ENCODE results near the gene YKT6. TPM values are rescaled to one million over a fixed set of nuclear protein-coding genes. Genes with fewer than 3 reads are reported as not detected.

The YKT6 gene
- total RNA-seq, 2 donors from 2014 or later: 63.5 to 68.4 TPM

GRCh38 chr7:44219371-44220045, 18.7 kb downstream of the YKT6 start:
- intact Hi-C loops (cut with DNase I): no loop called here
- Histone ChIP-seq H3K4me1 (replicated peaks) (no peaks in the 10 kb centered on the region), H3K36me3 (no peaks in the 10 kb centered on the region), H3K27me3 (replicated peaks; ENCODE audit: insufficient read depth) (no peaks in the 10 kb centered on the region), H3K9me3 (no peaks in the 10 kb centered on the region), H3K27ac (no peak overlapping the region), H3K4me3 (no peak overlapping the region)
- 87% methylated on average over 17 of the region's 18 CpGs for WGBS
- TF ChIP-seq POLR2A (IDR thresholded peaks at IDR 0.05) (no peak), POLR2AphosphoS5 (IDR thresholded peaks at IDR 0.05) (no peak), CTCF (IDR thresholded peaks at IDR 0.05) (no peak)
- DNase-seq (ENCODE audit: low spot score): no peak

- Histone ChIP-seq H3K4me3 (no peak overlapping the region), H3K9me3 (no peaks in the 10 kb centered on the region), H3K27me3 (replicated peaks; ENCODE audit: insufficient read depth) (no peaks in the 10 kb centered on the region), H3K27ac (no peak overlapping the region), H3K36me3 (no peaks in the 10 kb centered on the region), H3K4me1 (replicated peaks) (no peaks in the 10 kb centered on the region)
- DNase-seq (ENCODE audit: low spot score): no peak
- TF ChIP-seq POLR2AphosphoS5 (IDR thresholded peaks at IDR 0.05): no peak
- no peak for TF ChIP-seq POLR2A (IDR thresholded peaks at IDR 0.05)
- TF ChIP-seq CTCF (IDR thresholded peaks at IDR 0.05): no peak
- WGBS: 91% methylated on average over 26 of the region's 26 CpGs
- intact Hi-C loops (cut with DNase I): no loop called here
Measured at GRCh38 chr7:44220046-44220357, 19.2 kb downstream of the YKT6 start.

- Histone ChIP-seq H3K4me1 (replicated peaks) (no peaks in the 10 kb centered on the region), H3K4me3 (no peak overlapping the region), H3K9me3 (no peaks in the 10 kb centered on the region), H3K27me3 (replicated peaks; ENCODE audit: insufficient read depth) (no peaks in the 10 kb centered on the region), H3K36me3 (no peaks in the 10 kb centered on the region), H3K27ac (no peak overlapping the region)
- DNase-seq (ENCODE audit: low spot score): no peak
- TF ChIP-seq POLR2A (IDR thresholded peaks at IDR 0.05) (no peak), POLR2AphosphoS5 (IDR thresholded peaks at IDR 0.05) (no peak), CTCF (IDR thresholded peaks at IDR 0.05) (no peak)
- 94% methylated on average over 22 of the region's 24 CpGs for WGBS
- intact Hi-C loops (cut with DNase I): no loop called here
Measured at GRCh38 chr7:44220358-44221112, 19.8 kb downstream of the YKT6 start.

- Histone ChIP-seq H3K4me1 (replicated peaks) (no peaks in the 10 kb centered on the region), H3K4me3 (no peak overlapping the region), H3K9me3 (no peaks in the 10 kb centered on the region), H3K27me3 (replicated peaks; ENCODE audit: insufficient read depth) (no peaks in the 10 kb centered on the region), H3K36me3 (no peaks in the 10 kb centered on the region), H3K27ac (no peak overlapping the region)
- DNase-seq (ENCODE audit: low spot score): no peak
- TF ChIP-seq CTCF (IDR thresholded peaks at IDR 0.05): no peak
- intact Hi-C loops (cut with DNase I): no loop called here
- WGBS: 63% methylated on average over 30 of the region's 30 CpGs
Measured at GRCh38 chr7:44221231-44221791, 20.5 kb downstream of the YKT6 start.

GRCh38 chr7:44222074-44222473, 21.3 kb downstream of the YKT6 start:
- H3K4me1 ChIP-seq (replicated peaks): no peaks in the 10 kb centered on the region
- H3K4me3 ChIP-seq: no peak overlapping the region
- H3K27ac ChIP-seq: no peak overlapping the region
- 85% methylated on average over 11 of the region's 11 CpGs for WGBS
- no peaks in the 10 kb centered on the region for H3K27me3 ChIP-seq (replicated peaks; ENCODE audit: insufficient read depth)
- no peak for DNase-seq (ENCODE audit: low spot score)
- TF ChIP-seq CTCF (IDR thresholded peaks at IDR 0.05): no peak
- no peak for TF ChIP-seq POLR2A (IDR thresholded peaks at IDR 0.05)
- no peak for TF ChIP-seq POLR2AphosphoS5 (IDR thresholded peaks at IDR 0.05)
- H3K36me3 ChIP-seq: no peaks in the 10 kb centered on the region
- intact Hi-C loops (cut with DNase I): no loop called here
- H3K9me3 ChIP-seq: no peaks in the 10 kb centered on the region
